ENCODE results near the gene GPR32. TPM values are rescaled to one million over a fixed set of nuclear protein-coding genes. Genes with fewer than 3 reads are reported as not detected.
A peak's percentile ranks its signal among the peaks of the same experiment; 100 is the strongest.
"Not testable (repeated sequence)": the region's sequence is repeated elsewhere in the genome, so short reads cannot be mapped to it uniquely, and the experiment has no call there.

The GPR32 gene
- total RNA-seq, 2 donors from 2014 or later = not detected

GRCh38 chr19:50804420-50805272 is 34.4 kb downstream of the GPR32 start:
- Mint-ChIP-seq H3K27ac (peak overlapping the region; percentile 100), H3K4me1 (peaks cover 37% of the 10 kb centered on the region), H3K27me3 (no peaks in the 10 kb centered on the region), H3K4me3 (peak overlapping the region; percentile 100), H3K36me3 (ENCODE audit: low read depth) (peaks cover 2% of the 10 kb centered on the region)
- peak; percentile 90 to 95 (median 93) for DNase-seq
- ATAC-seq = peak; percentile 97
- H3K9me3 ChIP-seq (ENCODE audit: control insufficient read depth, low read length, poor library complexity, severe bottlenecking) = no peaks in the 10 kb centered on the region

- Mint-ChIP-seq H3K27me3 (peaks cover 7% of the 10 kb centered on the region), H3K27ac (no peak overlapping the region), H3K4me1 (peaks cover 13% of the 10 kb centered on the region), H3K4me3 (no peak overlapping the region), H3K36me3 (ENCODE audit: low read depth) (peaks cover 6% of the 10 kb centered on the region)
- DNase-seq = no peak
- H3K9me3 ChIP-seq (ENCODE audit: control insufficient read depth, low read length, poor library complexity, severe bottlenecking) = no peaks in the 10 kb centered on the region
- ATAC-seq = no peak
Measured at GRCh38 chr19:50808856-50809255, 38.6 kb downstream of the GPR32 start.

- not testable (repeated sequence) for ATAC-seq; H3K4me3 Mint-ChIP-seq; H3K36me3 Mint-ChIP-seq (ENCODE audit: low read depth); H3K9me3 ChIP-seq (ENCODE audit: control insufficient read depth, low read length, poor library complexity, severe bottlenecking); H3K4me1 Mint-ChIP-seq; H3K27ac Mint-ChIP-seq; DNase-seq
- H3K27me3 Mint-ChIP-seq = peaks cover 30% of the 10 kb centered on the region
Measured at GRCh38 chr19:50811622-50812238, 41.5 kb downstream of the GPR32 start.

GRCh38 chr19:50812474-50812873 is 42.2 kb downstream of the GPR32 start:
- no peaks in the 10 kb centered on the region for H3K9me3 ChIP-seq (ENCODE audit: control insufficient read depth, low read length, poor library complexity, severe bottlenecking)
- DNase-seq = no peak
- Mint-ChIP-seq H3K36me3 (ENCODE audit: low read depth) (peaks cover 7% of the 10 kb centered on the region), H3K27ac (no peak overlapping the region), H3K4me3 (no peak overlapping the region), H3K4me1 (peaks cover under 1% of the 10 kb centered on the region), H3K27me3 (peaks cover 34% of the 10 kb centered on the region)
- no peak for ATAC-seq

GRCh38 chr19:50814883-50815282 is 44.6 kb downstream of the GPR32 start:
- no peaks in the 10 kb centered on the region for H3K9me3 ChIP-seq (ENCODE audit: control insufficient read depth, low read length, poor library complexity, severe bottlenecking)
- H3K27me3 Mint-ChIP-seq = peaks cover 58% of the 10 kb centered on the region
- H3K4me1 Mint-ChIP-seq = peaks cover 9% of the 10 kb centered on the region
- no peak overlapping the region for H3K27ac Mint-ChIP-seq
- DNase-seq = no peak
- H3K36me3 Mint-ChIP-seq (ENCODE audit: low read depth) = peaks cover 11% of the 10 kb centered on the region
- H3K4me3 Mint-ChIP-seq = no peak overlapping the region
- ATAC-seq = no peak

DNA sequence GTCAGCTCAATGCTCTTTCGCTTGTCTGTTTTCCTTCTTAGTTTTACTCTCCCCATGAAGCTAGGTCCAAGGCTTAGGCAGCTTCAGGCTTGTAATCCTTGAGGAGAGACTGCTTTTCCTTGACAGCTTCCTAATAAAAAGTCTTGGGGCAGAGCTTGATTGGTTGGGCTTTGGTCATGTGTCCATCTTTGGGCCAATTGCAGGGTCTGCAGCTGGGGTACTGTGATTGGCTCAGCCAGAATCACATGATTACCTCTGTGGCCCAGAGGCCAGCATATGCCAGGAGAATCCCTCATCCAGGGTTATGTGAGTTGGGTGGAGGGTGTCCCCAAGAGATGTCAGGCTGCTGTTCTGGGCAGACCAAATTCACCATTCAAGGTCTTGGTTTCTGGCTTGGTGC is 45.2 kb downstream of the GPR32 start:
- no peak for DNase-seq
- H3K9me3 ChIP-seq (ENCODE audit: control insufficient read depth, low read length, poor library complexity, severe bottlenecking) = no peaks in the 10 kb centered on the region
- Mint-ChIP-seq H3K4me3 (no peak overlapping the region), H3K36me3 (ENCODE audit: low read depth) (peaks cover 12% of the 10 kb centered on the region), H3K4me1 (peaks cover 13% of the 10 kb centered on the region), H3K27ac (no peak overlapping the region), H3K27me3 (peaks cover 64% of the 10 kb centered on the region)
- ATAC-seq = no peak

GRCh38 chr19:50817941-50818858 is 47.9 kb downstream of the GPR32 start:
- peak in 2 of 3 donors; percentile 23 to 41 for DNase-seq
- Mint-ChIP-seq H3K27ac (no peak overlapping the region), H3K27me3 (peaks cover 84% of the 10 kb centered on the region), H3K4me3 (peak overlapping the region; percentile 85), H3K36me3 (ENCODE audit: low read depth) (peaks cover 17% of the 10 kb centered on the region), H3K4me1 (peaks cover 25% of the 10 kb centered on the region)
- peak; percentile 67 for ATAC-seq
- H3K9me3 ChIP-seq (ENCODE audit: control insufficient read depth, low read length, poor library complexity, severe bottlenecking) = no peaks in the 10 kb centered on the region

GRCh38 chr19:50818859-50819472 is 48.7 kb downstream of the GPR32 start:
- no peaks in the 10 kb centered on the region for H3K9me3 ChIP-seq (ENCODE audit: control insufficient read depth, low read length, poor library complexity, severe bottlenecking)
- ATAC-seq (no peak), DNase-seq (no peak)
- Mint-ChIP-seq H3K4me1 (peaks cover 25% of the 10 kb centered on the region), H3K27me3 (peaks cover 87% of the 10 kb centered on the region), H3K27ac (no peak overlapping the region), H3K36me3 (ENCODE audit: low read depth) (peaks cover 17% of the 10 kb centered on the region), H3K4me3 (peak overlapping the region; percentile 85)

- peaks cover 25% of the 10 kb centered on the region for H3K4me1 Mint-ChIP-seq
- H3K9me3 ChIP-seq (ENCODE audit: control insufficient read depth, low read length, poor library complexity, severe bottlenecking) = no peaks in the 10 kb centered on the region
- peaks cover 17% of the 10 kb centered on the region for H3K36me3 Mint-ChIP-seq (ENCODE audit: low read depth)
- peak overlapping the region; percentile 63 for H3K4me3 Mint-ChIP-seq
- peaks cover 86% of the 10 kb centered on the region for H3K27me3 Mint-ChIP-seq
- ATAC-seq (no peak), DNase-seq (no peak)
- H3K27ac Mint-ChIP-seq = no peak overlapping the region
Measured at GRCh38 chr19:50819636-50820035, 49.4 kb downstream of the GPR32 start.

- Mint-ChIP-seq H3K4me3 (peak overlapping the region; percentile 63), H3K27ac (no peak overlapping the region)
Measured at GRCh38 chr19:50820086-50820485, 49.8 kb downstream of the GPR32 start.

GRCh38 chr19:50820549-50821247 is 50.4 kb downstream of the GPR32 start:
- peaks cover 76% of the 10 kb centered on the region for H3K27me3 Mint-ChIP-seq
- H3K27ac Mint-ChIP-seq = no peak overlapping the region
- no peak for DNase-seq
- H3K4me1 Mint-ChIP-seq = peaks cover 25% of the 10 kb centered on the region
- peaks cover 17% of the 10 kb centered on the region for H3K36me3 Mint-ChIP-seq (ENCODE audit: low read depth)
- H3K9me3 ChIP-seq (ENCODE audit: control insufficient read depth, low read length, poor library complexity, severe bottlenecking) = no peaks in the 10 kb centered on the region
- ATAC-seq = no peak
- peak overlapping the region; percentile 63 for H3K4me3 Mint-ChIP-seq

More at GRCh38 chr19:50820086-50820485, 49.8 kb downstream of the GPR32 start:
- H3K9me3 ChIP-seq (ENCODE audit: control insufficient read depth, low read length, poor library complexity, severe bottlenecking) = no peaks in the 10 kb centered on the region
- ATAC-seq = no peak
- no peak for DNase-seq
- H3K27me3 Mint-ChIP-seq = peaks cover 82% of the 10 kb centered on the region
- H3K36me3 Mint-ChIP-seq (ENCODE audit: low read depth) = peaks cover 17% of the 10 kb centered on the region
- H3K4me1 Mint-ChIP-seq = peaks cover 25% of the 10 kb centered on the region

- Mint-ChIP-seq H3K27me3 (peaks cover 71% of the 10 kb centered on the region), H3K27ac (no peak overlapping the region), H3K4me1 (peaks cover 25% of the 10 kb centered on the region)
Measured at GRCh38 chr19:50821248-50821612, 51.0 kb downstream of the GPR32 start.

More at GRCh38 chr19:50821248-50821612, 51.0 kb downstream of the GPR32 start:
- H3K9me3 ChIP-seq (ENCODE audit: control insufficient read depth, low read length, poor library complexity, severe bottlenecking) = no peaks in the 10 kb centered on the region
- Mint-ChIP-seq H3K36me3 (ENCODE audit: low read depth) (peaks cover 19% of the 10 kb centered on the region), H3K4me3 (peak overlapping the region; percentile 15)
- no peak for DNase-seq
- ATAC-seq = no peak

Measured in T-helper 17 cell (primary cell).